H1 (cell line): Measurements from ENCODE around the gene ARMC5. TPM values are rescaled to one million over a fixed set of nuclear protein-coding genes. Genes with fewer than 3 reads are reported as not detected.
A peak's percentile ranks its signal among the peaks of the same experiment; 100 is the strongest.

Experiments
- ATF2 ChIP-seq: IDR thresholded peaks from 2 replicates; pipeline ENCODE4 v1.6.1; 2012; ENCODE audit warnings: low read length, inconsistent platforms
- JUN ChIP-seq: IDR thresholded peaks from 2 replicates; pipeline ENCODE4 v1.6.1; 2011; ENCODE audit warnings: low read depth, mild to moderate bottlenecking, improper control_type of control experiment, low read length
- MAX ChIP-seq: IDR thresholded peaks from 2 replicates; pipeline ENCODE4 v1.6.1; 2012; ENCODE audit warnings: inconsistent platforms
- SIRT6 ChIP-seq: IDR thresholded peaks from one replicate; pipeline ENCODE4 v1.7.1; 2012; ENCODE audit warnings: low read length, inconsistent platforms
- SUZ12 ChIP-seq: fragments of 200-600 bp; sonication (generic); IDR thresholded peaks from 2 replicates; pipeline ENCODE4 v1.6.1; 2012; ENCODE audit warnings: mild to moderate bottlenecking, inconsistent platforms, low read length, moderate library complexity, mixed read lengths
- YY1 ChIP-seq: IDR thresholded peaks from 2 replicates; pipeline ENCODE4 v1.6.1; 2011; ENCODE audit warnings: low read depth, mild to moderate bottlenecking, low read length
- polyA plus RNA-seq, 7 experiments: library from polyadenylated mRNA; depleted of rRNA in 3 of 7; stranded (reverse) in 5 of 7; unstranded in 2 of 7; fragments of >200 nt in 5 of 7; fragments of 200-250 nt in 2 of 7; gene quantifications; 1 replicate in 5 of 7; 2 replicates in 1 of 7; 4 replicates in 1 of 7; pipeline versions ENCODE4 v1.2.1 to v1.2.3, GENCODE V29; 2011 to 2013; ENCODE audit warnings: missing spikeins in 2 of 7, mixed read lengths in 2 of 7
- total RNA-seq: library from RNA; stranded (reverse); fragmentation: NEBNext Ultra II Directional; extraction: Animal tissue kit (Norgen Biotek cat#: 25700); gene quantifications from 2 replicates; pipeline ENCODE4 v1.2.1, GENCODE V29; 2021

Gene ARMC5
- total and polyA plus RNA-seq, 2 of the 8 experiments (the other 6 are each of a cell fraction or from before 2014, with no cell fraction given), result 7.8 to 8.7 TPM

- TF ChIP-seq ATF2, result no peak
- TF ChIP-seq YY1, result no peak
- no peak for TF ChIP-seq SIRT6
- TF ChIP-seq MAX, result peak; percentile 39
- TF ChIP-seq SUZ12, result 0 out of 2 replicates have a peak, but pooled peaks have one; percentile 39
- no peak for TF ChIP-seq JUN
Measured at GRCh38 chr16:31487720-31488467, 28.6 kb downstream of the ARMC5 start (continued).
